ENCODE measurements around the gene DICER1.

Gene DICER1

DNA sequence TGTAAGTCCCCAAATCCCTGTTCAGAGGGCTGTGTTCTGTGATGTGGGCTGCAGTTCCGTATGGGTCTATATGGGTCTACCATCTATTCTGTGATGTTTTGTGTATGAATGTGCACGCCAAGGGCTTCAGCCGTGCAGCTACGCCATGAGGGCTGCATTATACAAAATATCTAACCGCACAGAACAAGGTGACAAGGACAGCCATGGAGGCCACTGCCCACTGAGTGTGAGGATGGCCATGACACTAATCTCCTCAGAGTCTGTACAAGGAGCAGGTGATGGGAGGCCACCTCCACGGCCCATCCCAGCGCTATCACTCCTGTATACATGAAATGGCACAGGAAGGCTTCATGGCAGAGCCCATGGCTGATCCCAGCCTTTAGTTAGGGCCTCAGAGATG lies 102.0 kb downstream of the DICER1 start:
- ATAC-seq: no peak
- no peak for TF ChIP-seq ZFP30 (CRISPR knock-in tag; IDR thresholded peaks at IDR 0.05)
- no peak for TF ChIP-seq ARNTL (CRISPR knock-in tag; IDR thresholded peaks at IDR 0.05; ENCODE audit: borderline replicate concordance, low read depth)
- TF ChIP-seq, protein P1, sequence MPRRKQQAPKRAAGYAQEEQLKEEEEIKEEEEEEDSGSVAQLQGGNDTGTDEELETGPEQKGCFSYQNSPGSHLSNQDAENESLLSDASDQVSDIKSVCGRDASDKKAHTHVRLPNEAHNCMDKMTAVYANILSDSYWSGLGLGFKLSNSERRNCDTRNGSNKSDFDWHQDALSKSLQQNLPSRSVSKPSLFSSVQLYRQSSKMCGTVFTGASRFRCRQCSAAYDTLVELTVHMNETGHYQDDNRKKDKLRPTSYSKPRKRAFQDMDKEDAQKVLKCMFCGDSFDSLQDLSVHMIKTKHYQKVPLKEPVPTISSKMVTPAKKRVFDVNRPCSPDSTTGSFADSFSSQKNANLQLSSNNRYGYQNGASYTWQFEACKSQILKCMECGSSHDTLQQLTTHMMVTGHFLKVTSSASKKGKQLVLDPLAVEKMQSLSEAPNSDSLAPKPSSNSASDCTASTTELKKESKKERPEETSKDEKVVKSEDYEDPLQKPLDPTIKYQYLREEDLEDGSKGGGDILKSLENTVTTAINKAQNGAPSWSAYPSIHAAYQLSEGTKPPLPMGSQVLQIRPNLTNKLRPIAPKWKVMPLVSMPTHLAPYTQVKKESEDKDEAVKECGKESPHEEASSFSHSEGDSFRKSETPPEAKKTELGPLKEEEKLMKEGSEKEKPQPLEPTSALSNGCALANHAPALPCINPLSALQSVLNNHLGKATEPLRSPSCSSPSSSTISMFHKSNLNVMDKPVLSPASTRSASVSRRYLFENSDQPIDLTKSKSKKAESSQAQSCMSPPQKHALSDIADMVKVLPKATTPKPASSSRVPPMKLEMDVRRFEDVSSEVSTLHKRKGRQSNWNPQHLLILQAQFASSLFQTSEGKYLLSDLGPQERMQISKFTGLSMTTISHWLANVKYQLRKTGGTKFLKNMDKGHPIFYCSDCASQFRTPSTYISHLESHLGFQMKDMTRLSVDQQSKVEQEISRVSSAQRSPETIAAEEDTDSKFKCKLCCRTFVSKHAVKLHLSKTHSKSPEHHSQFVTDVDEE (CRISPR knock-in tag; IDR thresholded peaks at IDR 0.05): no peak
- TF ChIP-seq ZNF8 (CRISPR knock-in tag; IDR thresholded peaks at IDR 0.05): no peak
- no peak for TF ChIP-seq SNAI2 (CRISPR knock-in tag; IDR thresholded peaks at IDR 0.05)
- TF ChIP-seq ESRRG (CRISPR knock-in tag; IDR thresholded peaks at IDR 0.05): no peak
- no peak for TF ChIP-seq TOX (CRISPR knock-in tag; IDR thresholded peaks at IDR 0.05; ENCODE audit: borderline replicate concordance)
- TF ChIP-seq ZFP3 (CRISPR knock-in tag; IDR thresholded peaks at IDR 0.05): no peak
- no peak for TF ChIP-seq ISL1 (CRISPR knock-in tag; IDR thresholded peaks at IDR 0.05)
- TF ChIP-seq ZC3H10 (CRISPR knock-in tag; IDR thresholded peaks at IDR 0.05): no peak
- TF ChIP-seq GLIS3 (CRISPR knock-in tag; IDR thresholded peaks at IDR 0.05): no peak
- no peak for TF ChIP-seq ZNF70 (CRISPR knock-in tag; IDR thresholded peaks at IDR 0.05)
- TF ChIP-seq, protein P2, sequence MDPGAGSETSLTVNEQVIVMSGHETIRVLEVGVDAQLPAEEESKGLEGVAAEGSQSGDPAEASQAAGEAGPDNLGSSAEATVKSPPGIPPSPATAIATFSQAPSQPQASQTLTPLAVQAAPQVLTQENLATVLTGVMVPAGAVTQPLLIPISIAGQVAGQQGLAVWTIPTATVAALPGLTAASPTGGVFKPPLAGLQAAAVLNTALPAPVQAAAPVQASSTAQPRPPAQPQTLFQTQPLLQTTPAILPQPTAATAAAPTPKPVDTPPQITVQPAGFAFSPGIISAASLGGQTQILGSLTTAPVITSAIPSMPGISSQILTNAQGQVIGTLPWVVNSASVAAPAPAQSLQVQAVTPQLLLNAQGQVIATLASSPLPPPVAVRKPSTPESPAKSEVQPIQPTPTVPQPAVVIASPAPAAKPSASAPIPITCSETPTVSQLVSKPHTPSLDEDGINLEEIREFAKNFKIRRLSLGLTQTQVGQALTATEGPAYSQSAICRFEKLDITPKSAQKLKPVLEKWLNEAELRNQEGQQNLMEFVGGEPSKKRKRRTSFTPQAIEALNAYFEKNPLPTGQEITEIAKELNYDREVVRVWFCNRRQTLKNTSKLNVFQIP (CRISPR knock-in tag; IDR thresholded peaks at IDR 0.05; ENCODE audit: borderline replicate concordance, low read depth): no peak
- TF ChIP-seq OSR1 (CRISPR knock-in tag; IDR thresholded peaks at IDR 0.05): no peak
- TF ChIP-seq, protein P3, sequence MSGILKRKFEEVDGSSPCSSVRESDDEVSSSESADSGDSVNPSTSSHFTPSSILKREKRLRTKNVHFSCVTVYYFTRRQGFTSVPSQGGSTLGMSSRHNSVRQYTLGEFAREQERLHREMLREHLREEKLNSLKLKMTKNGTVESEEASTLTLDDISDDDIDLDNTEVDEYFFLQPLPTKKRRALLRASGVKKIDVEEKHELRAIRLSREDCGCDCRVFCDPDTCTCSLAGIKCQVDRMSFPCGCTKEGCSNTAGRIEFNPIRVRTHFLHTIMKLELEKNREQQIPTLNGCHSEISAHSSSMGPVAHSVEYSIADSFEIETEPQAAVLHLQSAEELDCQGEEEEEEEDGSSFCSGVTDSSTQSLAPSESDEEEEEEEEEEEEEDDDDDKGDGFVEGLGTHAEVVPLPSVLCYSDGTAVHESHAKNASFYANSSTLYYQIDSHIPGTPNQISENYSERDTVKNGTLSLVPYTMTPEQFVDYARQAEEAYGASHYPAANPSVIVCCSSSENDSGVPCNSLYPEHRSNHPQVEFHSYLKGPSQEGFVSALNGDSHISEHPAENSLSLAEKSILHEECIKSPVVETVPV (CRISPR knock-in tag; IDR thresholded peaks at IDR 0.05): no peak

DNA sequence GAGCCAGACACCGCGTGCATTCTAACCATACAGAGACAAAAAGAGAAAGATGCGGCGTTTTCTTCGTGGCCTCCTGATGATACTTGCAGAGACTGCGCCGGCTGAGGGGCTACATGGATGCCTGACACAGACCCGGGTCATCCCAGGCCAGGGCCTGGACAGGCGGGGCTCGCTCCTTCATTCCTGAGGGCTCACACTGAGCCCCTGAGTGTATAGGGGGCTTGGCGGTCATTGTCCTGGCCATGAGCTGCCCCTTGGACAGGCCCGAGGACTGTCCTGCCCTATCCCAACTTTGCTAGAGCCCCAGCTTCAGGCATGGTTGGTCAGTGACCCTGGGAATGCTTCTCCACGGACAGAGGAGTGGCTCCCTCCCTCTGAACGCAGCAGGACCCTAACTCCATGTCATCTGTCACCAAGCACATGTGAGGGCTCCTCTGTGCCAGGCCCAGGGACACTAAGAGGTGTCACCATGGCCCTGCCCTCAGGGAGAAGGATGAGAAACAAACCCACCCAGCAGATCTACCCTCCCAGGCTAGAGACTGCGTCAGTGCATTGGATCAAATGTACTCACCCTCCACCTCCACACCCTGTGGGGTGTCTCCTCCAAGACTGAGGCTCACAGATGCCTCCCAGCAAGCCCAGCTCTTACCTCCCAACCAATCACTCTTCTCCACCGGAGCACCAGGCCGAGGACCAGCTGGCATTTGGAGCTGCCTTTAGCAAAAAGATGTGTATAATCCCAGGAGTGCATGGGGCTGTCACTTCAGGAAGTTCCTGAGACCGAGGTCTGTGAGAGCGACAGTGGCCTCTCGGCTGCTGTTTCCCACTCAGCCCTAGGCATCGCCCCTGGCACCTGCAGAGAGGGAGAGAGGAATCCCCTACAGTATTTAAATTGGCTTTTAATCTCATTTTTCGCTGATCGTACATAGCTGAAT lies 102.7 kb downstream of the DICER1 start:
- TF ChIP-seq BACH2 (CRISPR knock-in tag; IDR thresholded peaks at IDR 0.05; ENCODE audit: borderline replicate concordance) (no peak), ZC3H10 (CRISPR knock-in tag; IDR thresholded peaks at IDR 0.05) (no peak), SNAI2 (CRISPR knock-in tag; IDR thresholded peaks at IDR 0.05) (no peak), TCF4 (CRISPR knock-in tag; IDR thresholded peaks at IDR 0.05; ENCODE audit: borderline replicate concordance) (no peak), ISL1 (CRISPR knock-in tag; IDR thresholded peaks at IDR 0.05) (no peak), ESRRG (CRISPR knock-in tag; IDR thresholded peaks at IDR 0.05) (no peak), OSR1 (CRISPR knock-in tag; IDR thresholded peaks at IDR 0.05) (no peak), TOX (CRISPR knock-in tag; IDR thresholded peaks at IDR 0.05; ENCODE audit: borderline replicate concordance) (no peak), ZNF70 (CRISPR knock-in tag; IDR thresholded peaks at IDR 0.05) (no peak), ZFP30 (CRISPR knock-in tag; IDR thresholded peaks at IDR 0.05) (no peak), ARNTL (CRISPR knock-in tag; IDR thresholded peaks at IDR 0.05; ENCODE audit: borderline replicate concordance, low read depth) (no peak)
- TF ChIP-seq, protein P2 (CRISPR knock-in tag; IDR thresholded peaks at IDR 0.05; ENCODE audit: borderline replicate concordance, low read depth): no peak
- TF ChIP-seq, protein P1 (CRISPR knock-in tag; IDR thresholded peaks at IDR 0.05): no peak
- TF ChIP-seq, protein P4, sequence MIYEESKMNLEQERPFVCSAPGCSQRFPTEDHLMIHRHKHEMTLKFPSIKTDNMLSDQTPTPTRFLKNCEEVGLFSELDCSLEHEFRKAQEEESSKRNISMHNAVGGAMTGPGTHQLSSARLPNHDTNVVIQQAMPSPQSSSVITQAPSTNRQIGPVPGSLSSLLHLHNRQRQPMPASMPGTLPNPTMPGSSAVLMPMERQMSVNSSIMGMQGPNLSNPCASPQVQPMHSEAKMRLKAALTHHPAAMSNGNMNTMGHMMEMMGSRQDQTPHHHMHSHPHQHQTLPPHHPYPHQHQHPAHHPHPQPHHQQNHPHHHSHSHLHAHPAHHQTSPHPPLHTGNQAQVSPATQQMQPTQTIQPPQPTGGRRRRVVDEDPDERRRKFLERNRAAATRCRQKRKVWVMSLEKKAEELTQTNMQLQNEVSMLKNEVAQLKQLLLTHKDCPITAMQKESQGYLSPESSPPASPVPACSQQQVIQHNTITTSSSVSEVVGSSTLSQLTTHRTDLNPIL (CRISPR knock-in tag; IDR thresholded peaks at IDR 0.05; ENCODE audit: low read depth): no peak
- no peak for ATAC-seq

All from SK-N-SH treated with all-trans-retinoic acid at 6 μM for 48 hours (cell line).